Right atrium auricular region (tissue), 2 donors: ENCODE results near the gene GADD45B. TPM values are rescaled to one million over a fixed set of nuclear protein-coding genes. Genes with fewer than 3 reads are reported as not detected.

ENCODE experiments used
- DNase-seq: peaks from one replicate; pipeline ENCODE4 v3.0.0-alpha.2; 2019; ENCODE audit warnings: low spot score
- H3K27ac ChIP-seq, 2 donors: fragments of 200-600 bp; sonication (generic); 1 replicate in 1 of 2; 2 replicates in 1 of 2; pipeline ENCODE4 v1.5.1; 2016 to 2019
- H3K27me3 ChIP-seq, 2 donors: fragments of 200-600 bp; sonication (generic); one replicate each; pipeline versions ENCODE4 v1.5.1 to v1.6.0; 2017 to 2019
- H3K36me3 ChIP-seq: fragments of 200-600 bp; sonication (generic); one replicate; pipeline ENCODE4 v1.5.1; 2016
- H3K4me1 ChIP-seq, 2 donors: fragments of 200-600 bp; sonication (generic); one replicate each; pipeline versions ENCODE4 v1.5.1 to v1.6.0; 2017 to 2019
- H3K4me3 ChIP-seq, 2 donors: fragments of 200-600 bp; sonication (generic); 1 replicate in 1 of 2; 2 replicates in 1 of 2; pipeline ENCODE4 v1.5.1; 2017 to 2019; ENCODE audit warnings: mild to moderate bottlenecking in 1 of 2, moderate library complexity in 1 of 2
- H3K9me3 ChIP-seq, 2 donors: fragments of 200-600 bp; sonication (generic); one replicate each; pipeline ENCODE4 v1.5.1; 2019
- CTCF ChIP-seq, 2 donors: fragments of 200-600 bp; sonication (generic); IDR thresholded peaks; one replicate each; pipeline ENCODE4 v1.5.1; 2019; ENCODE audit warnings: antibody characterized with exemption in 2 of 2
- total RNA-seq, 2 donors: library from RNA; depleted of rRNA; stranded (reverse); fragments of >200 nt; gene quantifications; one replicate each; pipeline ENCODE4 v1.1.0, GENCODE V29; 2016

Gene GADD45B
- total RNA-seq, 2 donors from 2014 or later = 205 to 218 TPM

GRCh38 chr19:2481466-2481865 is 5.5 kb downstream of the GADD45B start:
- no peak overlapping the region for H3K27ac ChIP-seq
- DNase-seq = no peak

GRCh38 chr19:2482354-2483038 is 6.6 kb downstream of the GADD45B start:
- DNase-seq = no peak
- Histone ChIP-seq H3K36me3 (peaks cover 10% of the 10 kb centered on the region), H3K4me3 (no peak overlapping the region), H3K27me3 (no peaks in the 10 kb centered on the region), H3K9me3 (peaks cover 0 to 11% of the 10 kb centered on the region in 2 donors), H3K27ac (no peak overlapping the region), H3K4me1 (peaks cover 0 to 20% of the 10 kb centered on the region in 2 donors)
- TF ChIP-seq CTCF (IDR thresholded peaks at IDR 0.05) = no peak

More at GRCh38 chr19:2481466-2481865, 5.5 kb downstream of the GADD45B start:
- peaks cover 19% of the 10 kb centered on the region for H3K36me3 ChIP-seq
- H3K27me3 ChIP-seq = no peaks in the 10 kb centered on the region
- TF ChIP-seq CTCF (IDR thresholded peaks at IDR 0.05) = no peak
- no peak overlapping the region for H3K4me3 ChIP-seq
- peaks cover 0 to 23% of the 10 kb centered on the region in 2 donors for H3K4me1 ChIP-seq
- peaks cover 0 to 11% of the 10 kb centered on the region in 2 donors for H3K9me3 ChIP-seq

- H3K4me1 ChIP-seq = peaks cover 0 to 16% of the 10 kb centered on the region in 2 donors
These were observed 7.2 kb downstream of the GADD45B start for GRCh38 chr19:2483084-2483483.

GRCh38 chr19:2483484-2484151 is 7.7 kb downstream of the GADD45B start:
- no peak for DNase-seq
- H3K27me3 ChIP-seq = no peaks in the 10 kb centered on the region
- peaks cover 0 to 16% of the 10 kb centered on the region in 2 donors for H3K4me1 ChIP-seq

More at GRCh38 chr19:2483084-2483483, 7.2 kb downstream of the GADD45B start:
- no peak for TF ChIP-seq CTCF (IDR thresholded peaks at IDR 0.05)
- Histone ChIP-seq H3K4me3 (no peak overlapping the region), H3K9me3 (peaks cover 0 to 11% of the 10 kb centered on the region in 2 donors), H3K27me3 (no peaks in the 10 kb centered on the region), H3K36me3 (peaks cover 4% of the 10 kb centered on the region), H3K27ac (no peak overlapping the region)
- no peak for DNase-seq

GRCh38 chr19:2484178-2484937 is 8.4 kb downstream of the GADD45B start:
- DNase-seq = no peak
- Histone ChIP-seq H3K36me3 (no peaks in the 10 kb centered on the region), H3K9me3 (peaks cover 0 to 11% of the 10 kb centered on the region in 2 donors), H3K27me3 (no peaks in the 10 kb centered on the region), H3K4me1 (peaks cover 0 to 16% of the 10 kb centered on the region in 2 donors), H3K27ac (no peak overlapping the region), H3K4me3 (no peak overlapping the region)
- TF ChIP-seq CTCF (IDR thresholded peaks at IDR 0.05) = no peak

More at GRCh38 chr19:2483484-2484151, 7.7 kb downstream of the GADD45B start:
- Histone ChIP-seq H3K27ac (no peak overlapping the region), H3K9me3 (peaks cover 0 to 11% of the 10 kb centered on the region in 2 donors), H3K36me3 (no peaks in the 10 kb centered on the region), H3K4me3 (no peak overlapping the region)
- TF ChIP-seq CTCF (IDR thresholded peaks at IDR 0.05) = no peak
